GOT3 (cell line): ENCODE measurements around the gene NR4A3.
"Not testable (repeated sequence)": the region's sequence is repeated elsewhere in the genome, so short reads cannot be mapped to it uniquely, and the experiment has no call there.

Source experiments
- DNase-seq: peaks from one replicate; lab custom pipeline; 2025; ENCODE audit warnings: mixed read lengths; lab: John Stamatoyannopoulos, UW

NR4A3 gene

DNA sequence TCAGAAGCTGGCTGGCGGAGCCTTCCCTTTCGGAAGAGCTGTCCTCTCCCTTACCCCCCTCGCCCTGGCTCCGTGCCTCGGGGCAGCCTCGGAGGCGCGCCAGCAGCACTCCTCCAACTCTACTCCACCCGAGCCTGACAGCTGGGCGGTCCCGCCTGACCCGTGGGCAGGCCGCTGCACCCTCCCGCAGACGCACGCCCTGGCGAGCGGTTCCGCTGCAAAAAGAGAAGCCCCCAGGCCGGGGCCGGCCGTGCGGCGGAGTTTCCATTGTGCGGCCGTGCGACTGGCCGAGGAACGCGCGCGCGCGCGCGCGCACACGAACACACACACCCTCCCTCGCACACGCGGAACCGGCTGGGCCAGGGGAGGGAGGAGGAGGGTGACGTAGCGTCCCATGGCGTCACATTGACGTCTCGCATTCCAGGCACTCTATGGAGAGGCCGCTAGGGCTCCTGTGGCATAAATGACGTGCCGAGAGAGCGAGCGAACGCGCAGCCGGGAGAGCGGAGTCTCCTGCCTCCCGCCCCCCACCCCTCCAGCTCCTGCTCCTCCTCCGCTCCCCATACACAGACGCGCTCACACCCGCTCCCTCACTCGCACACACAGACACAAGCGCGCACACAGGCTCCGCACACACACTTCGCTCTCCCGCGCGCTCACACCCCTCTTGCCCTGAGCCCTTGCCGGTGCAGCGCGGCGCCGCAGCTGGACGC, at the start of gene NR4A3:
Gene NR4A3, plus strand, starts transcription at position 490 of the 713 bp plus-strand sequence. CDS start 6,158 bp downstream, outside the sequence.
- peak; percentile 51 for DNase-seq

DNA sequence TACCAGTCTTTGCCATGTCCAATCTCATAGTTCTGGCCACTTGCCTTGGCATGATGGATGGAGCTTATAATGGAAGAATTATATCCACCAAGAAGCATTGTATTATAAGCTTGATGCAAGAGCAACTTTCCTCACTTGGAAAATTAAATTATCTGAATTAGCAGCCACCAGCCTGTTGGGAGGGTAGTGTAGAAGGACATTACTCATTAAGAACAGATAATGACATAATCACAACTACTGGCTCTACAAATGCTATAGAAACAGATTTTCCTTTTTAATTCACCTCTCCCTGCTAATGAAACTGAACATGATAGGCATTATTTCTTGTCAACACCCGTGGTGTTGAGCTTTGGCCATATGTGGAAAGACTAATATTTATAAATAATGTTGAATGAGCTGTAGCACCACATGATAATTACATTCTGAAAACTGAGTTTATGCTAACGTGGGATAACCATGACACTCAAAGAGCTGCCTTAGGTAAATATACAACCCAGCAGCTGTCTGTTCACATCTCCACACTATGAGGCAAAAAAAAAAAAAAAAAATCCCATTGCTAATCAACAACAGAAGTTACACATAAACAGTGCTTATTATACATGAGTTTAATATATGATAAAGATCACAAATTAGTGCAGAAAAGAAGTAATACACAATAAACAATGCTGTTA, 48.1 kb upstream of the NR4A3 start:
- no peak for DNase-seq

DNA sequence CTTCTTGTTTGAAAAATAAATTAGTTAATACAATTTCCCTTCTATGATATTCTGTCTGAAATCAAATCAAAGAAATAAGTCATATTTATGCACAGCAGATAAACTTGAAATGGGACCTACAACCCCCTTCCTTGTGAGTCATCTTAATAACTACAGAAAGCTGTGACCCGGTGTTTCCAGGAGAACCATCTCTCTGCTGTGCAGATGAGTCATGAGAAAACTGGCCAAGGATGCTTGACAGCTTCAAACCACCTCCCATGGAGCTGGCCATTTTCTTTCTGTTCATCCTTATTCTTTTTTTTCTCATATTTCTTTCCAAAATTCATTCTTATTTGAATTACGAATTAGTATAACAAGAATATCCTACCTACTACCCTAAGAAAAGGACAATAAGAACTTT, 43.4 kb upstream of the NR4A3 start:
- DNase-seq: no peak

DNA sequence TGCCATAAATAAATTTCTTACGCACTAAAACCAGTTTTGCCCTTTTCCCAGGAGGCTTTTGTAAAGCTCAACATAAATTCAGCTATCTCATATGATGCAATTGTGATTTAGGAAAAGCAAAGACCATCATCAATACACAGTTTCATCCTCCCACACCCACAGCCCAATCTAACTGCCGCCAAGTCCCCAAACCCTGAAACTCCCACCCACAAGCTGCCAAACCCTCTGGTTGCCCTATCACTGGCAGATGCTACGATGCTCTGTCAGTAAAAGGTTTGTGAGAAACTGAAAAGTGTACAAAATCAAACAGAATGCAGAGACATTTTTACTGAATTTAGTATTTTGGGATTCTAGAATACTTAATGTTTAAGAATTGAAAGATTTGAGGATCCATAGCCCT, 42.8 kb upstream of the NR4A3 start:
- no peak for DNase-seq

DNA sequence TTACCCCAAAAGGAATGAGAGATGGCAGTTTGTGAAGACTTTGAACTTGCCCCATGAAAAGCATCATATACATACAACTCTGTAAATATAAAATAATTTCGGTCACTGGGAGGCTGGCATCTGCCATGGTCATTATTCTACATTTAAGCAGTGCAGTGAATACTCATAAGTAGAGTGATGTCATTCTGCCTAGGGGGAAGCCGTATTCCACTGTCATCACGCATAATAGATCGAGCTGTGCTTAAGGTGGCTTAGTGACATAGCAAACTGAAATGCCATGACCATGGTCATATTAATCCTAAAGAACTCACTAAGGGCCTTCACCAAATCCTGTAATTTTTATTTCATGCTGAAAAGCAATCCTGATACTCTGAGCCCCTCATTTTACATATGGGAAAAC, 42.4 kb upstream of the NR4A3 start:
- no peak for DNase-seq

GRCh38 chr9:99782349-99782748, 39.3 kb upstream of the NR4A3 start:
- DNase-seq: not testable (repeated sequence)

- DNase-seq: no peak
Measured at GRCh38 chr9:99782962-99783718, 38.5 kb upstream of the NR4A3 start.

- DNase-seq: no peak
Measured at GRCh38 chr9:99783799-99784198, 37.9 kb upstream of the NR4A3 start.

- DNase-seq: no peak
Measured at GRCh38 chr9:99785010-99785590, 36.6 kb upstream of the NR4A3 start.

GRCh38 chr9:99787556-99787955, 34.1 kb upstream of the NR4A3 start:
- DNase-seq: no peak

GRCh38 chr9:99793528-99793927, 28.2 kb upstream of the NR4A3 start:
- DNase-seq: no peak

- no peak for DNase-seq
Measured at GRCh38 chr9:99796231-99796630, 25.5 kb upstream of the NR4A3 start.

DNA sequence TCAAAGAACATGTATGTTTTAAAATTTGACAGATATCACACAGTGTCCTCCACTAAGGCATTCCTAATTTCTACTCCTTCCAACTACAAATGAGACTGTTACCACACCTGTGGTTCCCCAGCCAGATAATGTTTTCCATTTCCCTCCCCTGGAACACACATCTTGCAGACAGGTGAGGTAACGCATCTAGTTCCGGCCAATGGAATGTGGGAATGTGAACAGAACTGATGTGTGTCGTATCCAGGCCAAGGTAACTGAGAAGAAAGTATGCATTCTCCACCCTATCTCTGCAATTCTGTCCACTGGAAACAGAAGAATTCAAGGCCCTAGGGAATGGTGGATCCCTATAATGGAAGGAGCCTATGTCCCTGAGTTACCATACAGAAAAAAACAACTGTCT, 19.9 kb upstream of the NR4A3 start:
- no peak for DNase-seq

GRCh38 chr9:99803694-99804093, 18.0 kb upstream of the NR4A3 start:
- DNase-seq: no peak

- no peak for DNase-seq
Measured at GRCh38 chr9:99807276-99807852, 14.3 kb upstream of the NR4A3 start.

DNA sequence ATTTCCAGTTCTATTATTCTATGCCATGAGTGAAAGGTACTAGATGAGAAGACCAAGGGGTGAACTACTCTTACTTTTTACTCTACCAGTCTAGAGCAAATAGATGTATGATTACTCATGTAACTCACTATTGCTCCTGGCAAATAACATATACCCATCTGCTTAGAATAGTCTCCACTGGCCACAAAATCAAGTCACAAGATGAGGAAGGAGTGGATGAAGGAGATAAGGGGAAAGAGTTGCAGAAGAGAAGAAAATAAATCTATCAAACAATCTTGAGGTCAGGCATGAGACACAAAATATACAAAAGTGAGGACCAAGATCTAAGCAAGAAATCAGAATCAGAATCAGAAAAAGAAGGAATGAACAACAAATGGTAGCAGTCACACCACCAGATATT, 13.7 kb upstream of the NR4A3 start:
- no peak for DNase-seq

GRCh38 chr9:99808454-99808853, 13.2 kb upstream of the NR4A3 start:
- no peak for DNase-seq

GRCh38 chr9:99809586-99810319, 11.9 kb upstream of the NR4A3 start:
- DNase-seq: no peak

DNA sequence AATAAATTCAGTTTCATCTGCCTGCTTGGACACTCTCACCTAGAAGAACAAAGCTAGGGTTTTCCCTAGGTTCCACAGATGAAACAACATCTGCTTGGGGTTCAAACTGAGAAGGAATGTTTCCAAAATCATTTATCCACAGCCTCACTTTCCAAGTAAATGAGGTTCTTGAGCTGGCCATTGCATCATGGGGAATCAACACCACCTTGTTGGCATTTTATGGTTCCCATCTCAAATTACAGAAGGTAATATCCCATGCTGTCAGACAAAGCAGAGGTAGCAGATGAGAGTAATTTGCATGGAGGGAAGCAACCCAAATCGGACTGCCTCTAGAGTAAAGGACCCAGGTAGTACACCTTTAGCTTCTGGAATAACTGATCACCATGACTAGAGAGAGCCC, 10.5 kb upstream of the NR4A3 start:
- DNase-seq: no peak

GRCh38 chr9:99811598-99812383, 9.9 kb upstream of the NR4A3 start:
- no peak for DNase-seq

DNA sequence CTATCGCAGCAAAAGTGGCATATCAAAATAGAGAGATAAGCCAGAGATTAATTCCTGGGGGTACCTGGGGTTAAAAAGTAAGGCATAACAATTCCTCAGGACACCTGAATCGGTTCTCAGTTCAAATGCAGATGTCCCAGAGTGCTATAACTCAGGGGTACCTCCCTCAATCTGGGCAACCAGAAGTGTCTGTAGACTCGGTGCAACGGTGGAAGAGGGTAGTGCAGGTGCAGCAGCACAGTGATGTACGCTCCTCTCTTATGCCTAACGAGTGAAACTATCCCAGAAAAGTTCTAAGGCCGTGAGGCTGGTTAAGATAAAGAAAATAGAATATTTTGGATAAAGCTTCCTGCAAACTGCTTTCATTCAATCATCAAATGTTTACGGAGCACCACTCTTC, 7.9 kb upstream of the NR4A3 start:
- DNase-seq: no peak
